SW 1271 (cell line): Measurements from ENCODE around the gene RAI14.

Source experiments
- DNase-seq, 2 experiments: peaks; one replicate each; lab custom pipeline; 2025; lab: John Stamatoyannopoulos, UW

RAI14 gene

GRCh38 chr5:34677428-34677827 is 21.3 kb downstream of the RAI14 start:
- no peak for DNase-seq

DNA sequence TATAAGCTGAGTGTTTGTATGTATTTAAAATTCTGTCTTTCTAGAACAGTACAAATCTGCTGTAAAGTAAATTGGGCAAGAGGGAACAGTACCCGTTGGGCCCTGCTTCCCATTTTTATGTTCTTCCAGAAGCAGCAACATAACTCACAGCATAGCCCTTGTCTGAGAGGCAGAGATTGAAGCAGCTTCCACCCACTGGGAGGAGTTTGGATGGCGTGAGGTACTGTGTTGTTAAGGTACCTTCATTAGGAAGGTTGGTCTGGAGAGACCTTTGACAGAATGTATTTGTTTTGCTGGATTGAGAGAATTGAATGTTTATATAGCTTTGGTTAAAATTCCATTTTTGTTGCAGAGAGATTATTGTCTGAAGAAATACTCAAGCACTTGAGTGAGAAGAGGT is 24.8 kb downstream of the RAI14 start:
- DNase-seq: no peak

DNA sequence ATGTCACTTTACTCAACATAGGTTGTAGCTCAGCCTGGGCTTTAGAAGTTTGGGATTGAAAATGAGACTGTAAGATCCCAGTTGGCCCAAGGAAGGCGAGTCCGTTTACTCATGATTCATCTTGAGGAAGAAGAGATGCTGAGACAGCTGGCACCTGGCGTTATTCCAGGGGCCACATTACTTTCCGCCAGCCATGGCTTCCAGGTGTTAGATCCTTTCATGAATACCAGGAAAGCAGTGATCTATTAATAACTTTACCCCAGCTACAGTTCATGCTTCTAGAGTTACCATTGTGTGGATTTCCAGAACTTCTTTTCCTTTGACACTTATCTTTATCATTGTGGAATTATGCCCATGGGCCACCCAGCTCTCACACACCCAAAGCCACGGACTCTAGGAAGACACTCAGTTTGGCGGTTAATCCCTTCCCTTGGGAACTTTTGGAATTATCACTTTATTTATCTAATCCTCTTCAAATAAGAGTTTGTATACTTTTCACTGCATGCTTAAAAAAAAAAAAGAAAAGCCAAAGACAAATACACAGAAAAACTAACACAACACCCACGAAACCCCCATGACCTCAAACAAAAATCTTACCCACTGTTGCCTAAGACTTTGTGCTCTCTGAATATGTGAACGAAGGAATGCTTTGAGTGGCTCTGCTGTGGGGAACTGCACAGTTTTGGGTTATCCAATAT is 26.9 kb downstream of the RAI14 start:
- no peak for DNase-seq

- peak; percentile 11 to 46 for DNase-seq
Measured at GRCh38 chr5:34684281-34684979, 28.3 kb downstream of the RAI14 start.

GRCh38 chr5:34684980-34685352 is 28.8 kb downstream of the RAI14 start:
- DNase-seq: no peak

GRCh38 chr5:34685485-34686165 is 29.5 kb downstream of the RAI14 start:
- peak; percentile 6 to 43 for DNase-seq

- peak; percentile 86 to 97 for DNase-seq
Measured at GRCh38 chr5:34686762-34687268, 30.7 kb downstream of the RAI14 start.

- peak; percentile 40 to 87 for DNase-seq
Measured at GRCh38 chr5:34687269-34688011, 31.3 kb downstream of the RAI14 start.

DNA sequence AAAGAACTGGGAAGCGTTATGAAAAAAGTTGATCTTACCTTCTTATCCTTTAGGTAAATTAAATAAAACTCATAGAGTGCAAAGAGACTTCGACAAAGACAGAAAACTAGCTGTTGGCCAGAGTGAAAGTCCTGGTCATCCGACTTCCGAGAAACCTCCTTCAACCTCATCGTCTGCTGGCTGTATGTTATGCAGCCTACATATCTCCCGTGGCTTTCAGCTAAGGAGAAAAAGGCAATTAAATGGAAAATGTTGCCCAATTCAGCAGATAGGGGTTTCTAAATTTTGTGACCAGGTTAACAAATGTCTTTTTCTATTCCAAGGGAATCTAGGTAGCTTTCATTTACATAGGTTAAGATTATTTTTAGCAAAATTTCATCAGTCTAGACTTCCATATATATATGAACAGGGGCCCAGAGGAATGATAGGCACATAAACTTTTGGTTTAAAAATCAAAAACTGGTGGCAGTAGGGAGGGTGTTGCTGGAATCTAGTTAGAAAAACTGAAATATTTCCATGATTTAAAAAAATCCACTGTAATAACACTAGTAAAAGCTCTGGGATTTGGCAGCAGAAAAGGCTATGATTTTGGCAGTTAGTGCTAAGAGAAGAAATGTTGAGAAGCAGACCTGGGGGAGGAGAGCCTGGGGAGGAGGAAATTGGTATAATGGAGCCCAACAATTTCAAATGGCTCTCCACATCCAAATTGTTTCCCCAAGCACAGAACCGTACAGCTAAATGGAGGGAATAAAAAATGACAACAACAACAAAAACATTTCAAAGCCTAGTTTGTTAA is 32.1 kb downstream of the RAI14 start:
- no peak for DNase-seq

GRCh38 chr5:34690301-34690700 is 34.2 kb downstream of the RAI14 start:
- DNase-seq: no peak

GRCh38 chr5:34690898-34691297 is 34.8 kb downstream of the RAI14 start:
- DNase-seq: no peak

GRCh38 chr5:34691326-34691725 is 35.2 kb downstream of the RAI14 start:
- no peak for DNase-seq

DNA sequence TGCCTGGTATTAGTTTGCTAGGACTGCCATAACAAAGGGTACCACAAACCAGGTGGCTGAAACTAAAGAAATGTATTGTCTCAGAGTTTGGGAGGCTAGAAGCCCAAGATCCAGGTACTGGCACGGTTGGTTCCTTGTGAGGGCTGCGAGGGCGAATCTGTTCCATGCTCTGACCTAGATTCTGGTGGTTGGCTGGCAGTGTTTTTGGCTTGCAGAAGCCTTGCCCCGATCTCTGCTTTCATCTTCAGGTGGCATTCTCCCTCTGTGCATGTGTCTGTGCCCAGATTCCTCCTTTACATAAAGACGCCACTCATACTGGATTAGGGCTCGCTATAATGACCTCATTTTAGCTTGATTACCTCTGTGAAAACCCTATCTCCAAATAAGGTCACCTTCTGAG is 36.7 kb downstream of the RAI14 start:
- no peak for DNase-seq

GRCh38 chr5:34694012-34694411 is 37.9 kb downstream of the RAI14 start:
- DNase-seq: no peak

DNA sequence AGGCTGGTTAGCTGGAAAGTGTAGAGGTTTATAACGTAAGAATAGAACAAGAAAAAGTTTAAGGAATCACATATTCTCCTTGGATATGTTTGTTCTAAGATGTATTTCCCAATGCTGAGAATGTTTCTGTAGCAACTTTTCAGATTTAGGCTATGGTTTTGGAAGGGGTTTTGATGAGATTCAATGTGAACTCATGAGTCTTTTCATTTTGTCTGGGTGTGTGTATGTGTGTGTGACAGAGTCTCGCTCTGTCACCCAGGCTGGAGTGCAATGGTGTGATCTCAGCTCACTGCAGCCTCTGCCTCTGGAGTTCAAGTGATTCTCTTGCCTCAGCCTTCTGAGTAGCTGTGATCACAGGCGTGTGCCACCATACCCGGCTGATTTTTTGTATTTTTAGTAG is 38.6 kb downstream of the RAI14 start:
- no peak for DNase-seq

GRCh38 chr5:34695275-34696027 is 39.3 kb downstream of the RAI14 start:
- DNase-seq: peak in 1 of 2 experiments; percentile 30

- no peak for DNase-seq
Measured at GRCh38 chr5:34697308-34698108, 41.4 kb downstream of the RAI14 start.

DNA sequence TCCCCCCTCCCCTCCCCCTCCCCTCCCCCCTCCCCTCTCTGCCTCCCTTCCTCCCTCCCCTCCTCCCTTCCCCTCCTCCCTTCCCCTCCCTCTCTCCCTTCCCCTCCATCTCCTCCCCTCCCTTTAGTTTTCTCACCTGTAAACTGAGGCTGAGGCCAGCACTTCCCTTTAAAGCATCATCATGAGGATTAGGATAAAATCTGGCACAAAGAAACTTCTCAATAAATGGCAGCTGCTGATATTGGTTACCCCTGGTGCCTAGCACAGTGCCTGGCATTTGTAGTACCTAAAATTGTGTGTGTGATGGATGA is 41.9 kb downstream of the RAI14 start:
- no peak for DNase-seq

GRCh38 chr5:34698754-34699153 is 42.6 kb downstream of the RAI14 start:
- DNase-seq: no peak
